Upper lobe of left lung (tissue), 6 donors: ENCODE data around the gene SEZ6L2. TPM values are rescaled to one million over a fixed set of nuclear protein-coding genes. Genes with fewer than 3 reads are reported as not detected.

Source experiments
- ATAC-seq, 2 donors: fragments of 200-7000 bp; cut with Tn5 transposase; one replicate each; pipeline ENCODE4 v1.9.1; 2022; ENCODE audit warnings: mild to moderate bottlenecking in 2 of 2, moderate library complexity in 2 of 2; ENCODE audit not compliant: low FRiP score in 2 of 2
- DNase-seq, 2 donors: peaks; one replicate each; pipeline ENCODE4 v3.0.0-alpha.2; 2019 to 2020
- H3K27ac ChIP-seq, 4 donors: fragments of 200-600 bp; sonication (generic); one replicate each; pipeline ENCODE4 v1.5.1; 2016 to 2019
- H3K27me3 ChIP-seq, 4 donors: fragments of 200-600 bp; sonication (generic); one replicate each; pipeline ENCODE4 v1.5.1; 2017 to 2019
- H3K36me3 ChIP-seq, 4 donors: fragments of 200-600 bp; sonication (generic); one replicate each; pipeline ENCODE4 v1.5.1; 2016 to 2019
- H3K4me1 ChIP-seq, 4 donors: fragments of 200-600 bp; sonication (generic); one replicate each; pipeline ENCODE4 v1.5.1; 2018 to 2019
- H3K4me3 ChIP-seq, 4 donors: fragments of 200-600 bp; sonication (generic); one replicate each; pipeline ENCODE4 v1.5.1; 2017 to 2019; ENCODE audit warnings: mild to moderate bottlenecking in 2 of 4, moderate library complexity in 1 of 4
- H3K9me3 ChIP-seq, 4 donors: fragments of 200-600 bp; sonication (generic); one replicate each; pipeline ENCODE4 v1.5.1; 2018 to 2019
- EP300 ChIP-seq, 4 donors: sonication (generic); formaldehyde crosslinking; IDR thresholded peaks; one replicate each; pipeline ENCODE4 v1.5.1; 2017; ENCODE audit warnings: antibody characterized with exemption in 4 of 4, control low read depth in 2 of 4
- POLR2A ChIP-seq, 4 donors: fragments of 450-650 bp; IDR thresholded peaks; one replicate each; pipeline ENCODE4 v1.5.1; 2016 to 2017; ENCODE audit warnings: antibody characterized with exemption in 4 of 4, mild to moderate bottlenecking in 2 of 4
- POLR2AphosphoS5 ChIP-seq, 2 donors: sonication (generic); formaldehyde crosslinking; IDR thresholded peaks; one replicate each; pipeline ENCODE4 v1.5.1; 2017; ENCODE audit warnings: antibody characterized with exemption in 2 of 2
- WGBS, 2 donors: methylation state at CpG; one replicate each; pipeline ENCODE4 v1.1.5; 2017 to 2018; 5-methylcytosine and 5-hydroxymethylcytosine counted together
- total RNA-seq, 6 donors: library from RNA; depleted of rRNA in 4 of 6; stranded (reverse); fragments of >200 nt in 4 of 6; gene quantifications; one replicate each; pipeline versions ENCODE4 v1.1.0 to v1.2.1, GENCODE V29; 2016 to 2021
- TF ChIP-seq, protein P1 (sequence below), 6 experiments: fragments of 450-650 bp in 4 of 6; fragments of 200-600 bp in 2 of 6; sonication (generic) in 2 of 6; IDR thresholded peaks; one replicate each; pipeline ENCODE4 v1.5.1; 2016 to 2019; ENCODE audit warnings: antibody characterized with exemption in 6 of 6
- donor health status: DM: no; HTN: no; CAD: no; lungs with moderate emphysema.
- donor health status: DM: no; HTN: yes; CAD: no; lungs with severe emphysema.

Gene SEZ6L2
- total RNA-seq, 6 donors from 2014 or later = 4.2 to 13.5 (median 8.2) TPM

DNA sequence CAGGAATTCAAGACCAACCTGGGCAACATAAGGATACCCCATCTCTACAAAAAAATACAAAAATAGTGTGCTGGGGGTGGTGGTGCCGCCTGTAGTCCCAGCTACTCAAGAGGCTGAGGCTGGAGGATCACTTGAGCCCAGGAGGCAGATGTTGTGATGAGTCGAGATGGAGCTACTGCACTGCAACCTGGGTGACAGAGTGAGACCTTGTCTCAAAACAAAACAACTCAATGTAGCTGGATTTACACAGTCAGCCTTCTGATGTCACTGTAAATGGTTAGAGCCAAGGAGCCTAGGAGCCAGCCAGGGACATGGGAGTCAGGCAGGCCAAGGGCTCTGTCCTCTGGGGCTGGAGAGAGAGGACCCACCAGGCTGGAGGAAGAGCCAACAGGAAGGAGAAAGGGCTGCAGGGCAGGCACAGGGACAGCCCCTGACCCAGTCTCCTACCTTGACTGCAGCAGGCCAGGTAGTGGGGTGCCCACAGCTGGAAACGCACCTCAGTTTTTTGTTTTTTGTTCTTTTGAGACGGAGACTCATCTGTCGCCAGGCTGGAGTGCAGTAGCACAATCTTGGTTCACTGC is 44.7 kb downstream of the SEZ6L2 start:
- WGBS, 2 donors = 85 to 87% methylated on average over 5 of the region's 5 CpGs
- Histone ChIP-seq H3K27ac (no peak overlapping the region), H3K36me3 (peaks cover 8 to 15% (median 13%) of the 10 kb centered on the region in 4 donors), H3K4me3 (no peak overlapping the region), H3K4me1 (peaks cover 0 to 3% (median 0%) of the 10 kb centered on the region in 4 donors), H3K9me3 (no peaks in the 10 kb centered on the region), H3K27me3 (no peaks in the 10 kb centered on the region)
- ATAC-seq = no peak
- no peak for DNase-seq
- no peak for TF ChIP-seq POLR2A (IDR thresholded peaks at IDR 0.05)

DNA sequence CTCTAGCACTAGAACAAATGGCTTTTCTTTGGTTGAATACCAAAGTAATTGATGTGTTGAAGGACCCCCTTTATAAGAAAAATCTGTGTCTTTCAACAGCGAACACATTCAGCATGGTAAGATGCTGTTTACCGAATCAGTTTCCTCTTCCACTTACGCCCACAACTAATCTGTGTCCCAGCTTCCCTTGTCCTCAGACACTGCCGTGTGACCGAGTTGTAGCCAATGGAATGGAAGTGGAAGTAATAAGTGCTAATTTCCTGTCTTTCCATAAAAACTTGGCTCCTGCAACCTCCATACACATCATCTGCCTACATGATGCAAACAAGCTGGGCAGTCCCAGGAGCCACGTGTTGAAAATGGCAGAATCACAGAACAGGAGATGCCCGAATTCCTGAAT is 46.7 kb downstream of the SEZ6L2 start:
- Histone ChIP-seq H3K36me3 (peaks cover 3 to 11% (median 8%) of the 10 kb centered on the region in 4 donors), H3K9me3 (no peaks in the 10 kb centered on the region), H3K27me3 (no peaks in the 10 kb centered on the region), H3K4me3 (no peak overlapping the region), H3K4me1 (peaks cover 0 to 14% (median 6%) of the 10 kb centered on the region in 4 donors), H3K27ac (peak overlapping the region in 1 of 4 donors; percentile 61)
- peak in 1 of 2 donors; percentile 21 for TF ChIP-seq POLR2AphosphoS5 (IDR thresholded peaks at IDR 0.05)
- no peak for TF ChIP-seq EP300 (IDR thresholded peaks at IDR 0.05)
- DNase-seq (no peak), ATAC-seq (no peak)
- WGBS, 2 donors = 47 to 62% methylated on average over 7 of the region's 7 CpGs

DNA sequence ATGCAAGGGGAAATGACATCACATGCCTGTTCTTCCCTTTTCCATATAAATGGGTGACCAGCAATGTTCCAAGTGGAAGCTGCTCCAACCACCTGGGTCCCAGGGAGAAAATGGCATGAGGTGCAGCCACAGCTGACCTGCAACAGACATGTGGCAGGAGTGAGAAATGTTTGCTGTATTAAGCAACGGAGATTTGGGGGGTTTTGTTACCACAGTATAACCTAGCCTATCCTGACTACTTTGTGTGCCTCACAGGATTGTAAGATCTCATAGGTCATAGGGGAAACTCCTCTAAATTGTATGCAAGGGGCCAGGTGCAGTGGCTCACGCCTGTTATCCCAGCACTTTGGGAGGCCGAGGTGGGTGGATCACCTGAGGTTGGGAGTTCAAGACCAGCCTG is 48.4 kb downstream of the SEZ6L2 start:
- 94 to 96% methylated on average over 3 of the region's 3 CpGs for WGBS, 2 donors

DNA sequence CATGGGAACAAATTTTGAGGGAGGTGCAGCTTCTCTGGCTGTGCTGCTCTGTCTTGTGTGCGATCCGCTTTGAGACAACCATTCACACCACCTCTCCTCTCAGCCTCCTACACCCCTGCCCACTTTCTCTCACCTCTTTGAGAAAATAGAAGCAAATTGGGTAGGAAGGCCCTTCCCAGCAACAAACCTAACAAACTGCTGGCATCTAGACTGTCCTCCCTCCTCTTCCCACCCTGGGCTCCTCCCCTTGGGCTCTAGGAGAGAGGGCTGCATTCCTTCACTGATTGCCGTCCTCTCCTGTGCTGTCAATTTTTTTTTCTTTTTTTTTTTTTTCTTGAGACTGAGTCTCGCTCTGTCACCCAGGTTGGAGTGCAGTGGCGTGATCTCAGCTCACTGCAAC is 49.8 kb downstream of the SEZ6L2 start:
- H3K4me1 ChIP-seq = peaks cover 4 to 27% (median 14%) of the 10 kb centered on the region in 4 donors
- DNase-seq (no peak), ATAC-seq (peak in 1 of 2 donors; percentile 32)
- TF ChIP-seq EP300 (IDR thresholded peaks at IDR 0.05) = no peak
- TF ChIP-seq, protein P1, sequence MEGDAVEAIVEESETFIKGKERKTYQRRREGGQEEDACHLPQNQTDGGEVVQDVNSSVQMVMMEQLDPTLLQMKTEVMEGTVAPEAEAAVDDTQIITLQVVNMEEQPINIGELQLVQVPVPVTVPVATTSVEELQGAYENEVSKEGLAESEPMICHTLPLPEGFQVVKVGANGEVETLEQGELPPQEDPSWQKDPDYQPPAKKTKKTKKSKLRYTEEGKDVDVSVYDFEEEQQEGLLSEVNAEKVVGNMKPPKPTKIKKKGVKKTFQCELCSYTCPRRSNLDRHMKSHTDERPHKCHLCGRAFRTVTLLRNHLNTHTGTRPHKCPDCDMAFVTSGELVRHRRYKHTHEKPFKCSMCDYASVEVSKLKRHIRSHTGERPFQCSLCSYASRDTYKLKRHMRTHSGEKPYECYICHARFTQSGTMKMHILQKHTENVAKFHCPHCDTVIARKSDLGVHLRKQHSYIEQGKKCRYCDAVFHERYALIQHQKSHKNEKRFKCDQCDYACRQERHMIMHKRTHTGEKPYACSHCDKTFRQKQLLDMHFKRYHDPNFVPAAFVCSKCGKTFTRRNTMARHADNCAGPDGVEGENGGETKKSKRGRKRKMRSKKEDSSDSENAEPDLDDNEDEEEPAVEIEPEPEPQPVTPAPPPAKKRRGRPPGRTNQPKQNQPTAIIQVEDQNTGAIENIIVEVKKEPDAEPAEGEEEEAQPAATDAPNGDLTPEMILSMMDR (IDR thresholded peaks at IDR 0.05) = no peak
- no peak for TF ChIP-seq POLR2AphosphoS5 (IDR thresholded peaks at IDR 0.05)
- TF ChIP-seq POLR2A (IDR thresholded peaks at IDR 0.05) = no peak
- H3K36me3 ChIP-seq = peaks cover 16 to 43% (median 39%) of the 10 kb centered on the region in 4 donors
- H3K9me3 ChIP-seq = no peaks in the 10 kb centered on the region
- H3K27ac ChIP-seq = peak overlapping the region in 1 of 4 donors; percentile 34
- H3K27me3 ChIP-seq = no peaks in the 10 kb centered on the region
- WGBS, 2 donors = 58 to 64% methylated on average over 5 of the region's 5 CpGs
- no peak overlapping the region for H3K4me3 ChIP-seq

More for the DNA sequence above, 48.4 kb downstream of the SEZ6L2 start:
- Histone ChIP-seq H3K36me3 (peaks cover 11 to 28% (median 24%) of the 10 kb centered on the region in 4 donors), H3K27me3 (no peaks in the 10 kb centered on the region), H3K9me3 (no peaks in the 10 kb centered on the region), H3K4me1 (peaks cover 0 to 17% (median 7%) of the 10 kb centered on the region in 4 donors), H3K27ac (no peak overlapping the region), H3K4me3 (no peak overlapping the region)
- no peak for DNase-seq
- TF ChIP-seq POLR2A (IDR thresholded peaks at IDR 0.05) = no peak
- TF ChIP-seq, protein P1 (IDR thresholded peaks at IDR 0.05) = no peak
- no peak for ATAC-seq

DNA sequence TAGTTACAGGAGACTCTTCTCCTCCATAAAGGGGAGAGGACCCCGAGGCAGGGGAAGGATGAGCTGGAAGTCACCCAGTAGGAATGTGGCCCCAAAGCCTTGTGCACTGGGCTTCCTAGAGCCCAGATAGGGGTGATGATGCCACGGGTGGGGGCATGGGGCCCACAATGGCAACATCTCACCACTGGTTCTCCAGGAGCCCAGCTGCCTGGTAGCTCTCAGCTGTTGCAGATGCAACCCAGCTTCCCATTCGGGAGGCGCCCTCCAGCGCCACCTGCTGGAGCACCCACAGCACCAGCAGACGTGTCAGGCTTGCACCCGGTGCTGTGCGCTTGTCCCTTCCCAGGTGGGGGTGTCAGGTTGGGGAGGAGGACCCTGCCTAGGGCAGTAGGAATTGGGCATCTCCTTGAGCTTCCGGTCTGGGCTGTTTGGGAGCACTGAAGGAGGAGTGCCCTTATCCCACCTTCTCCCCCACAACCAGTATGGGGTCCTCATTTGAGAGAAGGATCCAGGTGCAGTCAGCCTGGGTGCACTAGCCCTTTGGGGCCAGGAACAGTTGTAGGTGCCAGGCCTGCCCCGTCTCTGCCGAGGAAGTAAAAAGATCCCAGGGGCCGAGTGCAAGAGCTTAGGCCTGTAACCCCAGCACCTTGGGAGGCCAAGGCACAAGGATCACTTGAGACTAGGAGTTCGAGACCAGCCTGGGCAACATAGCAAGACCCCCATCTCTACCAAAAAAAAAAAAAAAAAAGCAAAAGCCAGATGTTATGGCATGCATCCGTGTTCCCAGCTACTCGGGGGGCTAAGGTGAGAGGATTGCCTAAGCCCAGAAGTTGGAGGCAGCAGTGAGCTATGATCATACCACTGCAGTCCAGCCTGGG is 50.7 kb downstream of the SEZ6L2 start:
- WGBS, 2 donors = 44 to 60% methylated on average over 9 to 15 of the region's 15 CpGs
- H3K27ac ChIP-seq = peak overlapping the region in 1 of 4 donors; percentile 35

More for the DNA sequence above, 50.7 kb downstream of the SEZ6L2 start:
- DNase-seq (peak; percentile 82 to 94), ATAC-seq (peak; percentile 81 to 88)
- Histone ChIP-seq H3K9me3 (no peaks in the 10 kb centered on the region), H3K4me3 (no peak overlapping the region), H3K36me3 (peaks cover 20 to 51% (median 46%) of the 10 kb centered on the region in 4 donors), H3K27me3 (no peaks in the 10 kb centered on the region), H3K4me1 (peaks cover 4 to 27% (median 16%) of the 10 kb centered on the region in 4 donors)
- TF ChIP-seq POLR2AphosphoS5 (IDR thresholded peaks at IDR 0.05) (peak; percentile 15 to 43), EP300 (IDR thresholded peaks at IDR 0.05) (no peak), POLR2A (IDR thresholded peaks at IDR 0.05) (no peak)
- TF ChIP-seq, protein P1 (IDR thresholded peaks at IDR 0.05) = peak; percentile 79 to 93 (median 90)
